ENCODE data around the gene PRKAR1B. TPM values are rescaled to one million over a fixed set of nuclear protein-coding genes. Genes with fewer than 3 reads are reported as not detected.

PRKAR1B gene
- total RNA-seq, 1 donor from 2014 or later = 14.7 TPM

DNA sequence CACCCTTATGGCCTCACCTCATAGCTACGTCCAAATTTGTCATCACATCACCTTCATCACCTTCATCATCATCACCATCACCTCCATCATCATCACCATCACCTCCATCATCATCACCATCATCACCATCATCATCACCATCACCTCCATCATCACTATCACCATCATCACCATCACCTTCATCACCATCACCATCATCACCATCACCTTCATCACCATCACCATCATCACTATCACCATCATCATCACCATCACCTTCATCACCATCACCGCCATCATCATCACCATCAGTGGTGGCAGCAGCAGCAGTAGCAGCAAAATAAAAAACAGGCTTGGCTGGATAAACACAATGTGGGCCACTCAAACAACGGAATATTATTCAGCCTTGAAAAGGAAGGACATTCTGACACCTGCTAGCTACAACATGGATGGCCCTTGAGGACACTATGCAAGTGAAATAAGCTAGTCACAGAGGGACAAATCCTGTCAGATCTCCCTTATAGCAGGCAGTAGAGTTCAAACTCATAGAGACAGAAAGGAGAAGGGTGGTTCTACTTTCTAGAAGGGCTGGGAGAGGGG, 159.7 kb downstream of the PRKAR1B start:
- peaks cover 3% of the 10 kb centered on the region for H3K36me3 Mint-ChIP-seq (ENCODE audit: low read depth, unreplicated experiment)
- no peak for DNase-seq (ENCODE audit: low read depth)
- Histone ChIP-seq H3K4me1 (ENCODE audit: insufficient read depth, low read length) (no peaks in the 10 kb centered on the region), H3K9me3 (ENCODE audit: insufficient read depth, low read depth, low read length) (no peaks in the 10 kb centered on the region), H3K27me3 (ENCODE audit: insufficient read depth, low read length) (no peaks in the 10 kb centered on the region), H2AFZ (ENCODE audit: low read depth, low read length) (no peak overlapping the region), H4K20me1 (ENCODE audit: insufficient read depth, low read length) (peaks cover 5% of the 10 kb centered on the region), H3K27ac (ENCODE audit: low read depth, low read length) (no peak overlapping the region), H3K9ac (ENCODE audit: low read length) (no peak overlapping the region), H3K36me3 (ENCODE audit: insufficient read depth, low read length) (no peaks in the 10 kb centered on the region), H3K79me2 (ENCODE audit: insufficient read depth, low read length) (no peaks in the 10 kb centered on the region), H3K4me3 (ENCODE audit: insufficient read depth, low read depth, low read length) (no peak overlapping the region), H3K4me2 (ENCODE audit: low read length) (no peak overlapping the region)
- peaks cover 4% of the 10 kb centered on the region for H3K4me1 Mint-ChIP-seq (ENCODE audit: low read depth, unreplicated experiment)
- H3K27ac Mint-ChIP-seq (ENCODE audit: unreplicated experiment) = no peak overlapping the region
- TF ChIP-seq, protein P1, sequence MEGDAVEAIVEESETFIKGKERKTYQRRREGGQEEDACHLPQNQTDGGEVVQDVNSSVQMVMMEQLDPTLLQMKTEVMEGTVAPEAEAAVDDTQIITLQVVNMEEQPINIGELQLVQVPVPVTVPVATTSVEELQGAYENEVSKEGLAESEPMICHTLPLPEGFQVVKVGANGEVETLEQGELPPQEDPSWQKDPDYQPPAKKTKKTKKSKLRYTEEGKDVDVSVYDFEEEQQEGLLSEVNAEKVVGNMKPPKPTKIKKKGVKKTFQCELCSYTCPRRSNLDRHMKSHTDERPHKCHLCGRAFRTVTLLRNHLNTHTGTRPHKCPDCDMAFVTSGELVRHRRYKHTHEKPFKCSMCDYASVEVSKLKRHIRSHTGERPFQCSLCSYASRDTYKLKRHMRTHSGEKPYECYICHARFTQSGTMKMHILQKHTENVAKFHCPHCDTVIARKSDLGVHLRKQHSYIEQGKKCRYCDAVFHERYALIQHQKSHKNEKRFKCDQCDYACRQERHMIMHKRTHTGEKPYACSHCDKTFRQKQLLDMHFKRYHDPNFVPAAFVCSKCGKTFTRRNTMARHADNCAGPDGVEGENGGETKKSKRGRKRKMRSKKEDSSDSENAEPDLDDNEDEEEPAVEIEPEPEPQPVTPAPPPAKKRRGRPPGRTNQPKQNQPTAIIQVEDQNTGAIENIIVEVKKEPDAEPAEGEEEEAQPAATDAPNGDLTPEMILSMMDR (IDR thresholded peaks at IDR 0.05; ENCODE audit: insufficient read depth, low read depth, low read length) = no peak
- no peak for TF ChIP-seq EZH2 (IDR thresholded peaks at IDR 0.05; ENCODE audit: insufficient read depth, low read length)
- no peaks in the 10 kb centered on the region for H3K9me3 Mint-ChIP-seq (ENCODE audit: unreplicated experiment)
- H3K27me3 Mint-ChIP-seq (ENCODE audit: low read depth, unreplicated experiment) = peaks cover 5% of the 10 kb centered on the region
- no peak for FAIRE-seq
- no peak overlapping the region for H3K4me3 Mint-ChIP-seq (ENCODE audit: unreplicated experiment)

DNA sequence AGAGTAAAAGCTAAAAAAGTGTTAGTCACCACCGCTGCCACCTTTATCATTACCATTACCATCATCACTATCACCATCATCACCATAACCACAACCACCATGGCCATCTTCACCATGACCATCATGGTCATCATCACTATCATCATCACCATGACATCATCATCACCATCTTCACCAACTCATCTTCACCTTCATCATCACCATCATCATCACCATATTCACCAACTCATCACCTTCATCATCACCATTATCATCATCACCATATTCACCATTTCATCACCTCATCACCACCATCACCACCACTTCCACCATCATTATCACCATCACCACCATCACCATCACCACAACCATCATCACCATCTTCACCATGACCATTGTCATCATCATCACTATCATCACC, 161.0 kb downstream of the PRKAR1B start:
- H3K27me3 Mint-ChIP-seq (ENCODE audit: low read depth, unreplicated experiment) = peaks cover 5% of the 10 kb centered on the region
- H3K4me3 ChIP-seq (ENCODE audit: insufficient read depth, low read depth, low read length) = no peak overlapping the region
- H3K79me2 ChIP-seq (ENCODE audit: insufficient read depth, low read length) = no peaks in the 10 kb centered on the region
- H3K27me3 ChIP-seq (ENCODE audit: insufficient read depth, low read length) = no peaks in the 10 kb centered on the region
- H3K27ac ChIP-seq (ENCODE audit: low read depth, low read length) = no peak overlapping the region
- no peak overlapping the region for H3K27ac Mint-ChIP-seq (ENCODE audit: unreplicated experiment)
- H3K9ac ChIP-seq (ENCODE audit: low read length) = no peak overlapping the region
- H4K20me1 ChIP-seq (ENCODE audit: insufficient read depth, low read length) = peaks cover 5% of the 10 kb centered on the region
- H3K9me3 ChIP-seq (ENCODE audit: insufficient read depth, low read depth, low read length) = no peaks in the 10 kb centered on the region
- no peak overlapping the region for H3K4me2 ChIP-seq (ENCODE audit: low read length)
- H3K4me1 Mint-ChIP-seq (ENCODE audit: low read depth, unreplicated experiment) = peaks cover 6% of the 10 kb centered on the region
- TF ChIP-seq, protein P1 (IDR thresholded peaks at IDR 0.05; ENCODE audit: insufficient read depth, low read depth, low read length) = no peak
- TF ChIP-seq EZH2 (IDR thresholded peaks at IDR 0.05; ENCODE audit: insufficient read depth, low read length) = no peak
- no peaks in the 10 kb centered on the region for H3K4me1 ChIP-seq (ENCODE audit: insufficient read depth, low read length)
- FAIRE-seq (no peak), DNase-seq (ENCODE audit: low read depth) (no peak)
- H3K36me3 ChIP-seq (ENCODE audit: insufficient read depth, low read length) = no peaks in the 10 kb centered on the region
- H2AFZ ChIP-seq (ENCODE audit: low read depth, low read length) = no peak overlapping the region
- no peak overlapping the region for H3K4me3 Mint-ChIP-seq (ENCODE audit: unreplicated experiment)
- peaks cover 3% of the 10 kb centered on the region for H3K36me3 Mint-ChIP-seq (ENCODE audit: low read depth, unreplicated experiment)
- H3K9me3 Mint-ChIP-seq (ENCODE audit: unreplicated experiment) = no peaks in the 10 kb centered on the region

DNA sequence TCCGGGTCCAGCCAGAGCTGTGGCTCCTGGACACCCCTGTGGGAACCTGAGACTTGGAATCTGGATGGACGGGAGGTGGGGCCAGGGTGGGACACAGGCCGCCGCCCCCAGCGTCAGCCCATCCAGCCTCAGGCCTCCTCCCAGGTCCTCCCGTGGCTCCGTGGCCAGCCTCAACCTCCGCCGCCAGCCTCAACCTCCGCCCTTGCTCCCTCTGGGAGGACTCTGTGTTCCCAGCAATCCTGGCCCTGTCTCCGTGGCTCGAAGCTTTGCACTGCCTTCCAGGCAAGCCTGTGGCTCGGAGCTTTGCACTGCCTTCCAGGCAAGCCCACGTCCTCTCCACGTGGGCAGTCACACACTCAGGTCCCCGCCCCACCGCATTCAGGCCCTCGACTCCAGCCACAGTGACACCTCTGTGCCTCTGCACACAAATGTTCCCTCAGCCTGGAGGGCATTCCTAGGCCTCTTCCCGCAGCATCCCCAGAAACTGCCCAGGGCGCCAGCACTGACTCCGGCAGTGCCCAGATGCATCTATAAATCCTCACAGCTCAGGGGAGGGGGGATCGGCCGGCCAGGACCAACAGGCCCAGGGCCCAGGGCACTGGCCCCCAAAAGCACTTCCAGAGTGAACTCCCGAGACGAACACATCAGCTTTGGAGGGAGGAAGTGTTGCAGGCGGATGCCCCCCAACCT, 162.8 kb downstream of the PRKAR1B start:
- no peak for FAIRE-seq

More for the DNA sequence above, 162.8 kb downstream of the PRKAR1B start:
- Mint-ChIP-seq H3K27me3 (ENCODE audit: low read depth, unreplicated experiment) (peaks cover 11% of the 10 kb centered on the region), H3K9me3 (ENCODE audit: unreplicated experiment) (no peaks in the 10 kb centered on the region), H3K4me3 (ENCODE audit: unreplicated experiment) (no peak overlapping the region), H3K27ac (ENCODE audit: unreplicated experiment) (no peak overlapping the region), H3K4me1 (ENCODE audit: low read depth, unreplicated experiment) (peaks cover 6% of the 10 kb centered on the region), H3K36me3 (ENCODE audit: low read depth, unreplicated experiment) (peaks cover 3% of the 10 kb centered on the region)
- H3K27ac ChIP-seq (ENCODE audit: low read depth, low read length) = no peak overlapping the region
- no peak overlapping the region for H2AFZ ChIP-seq (ENCODE audit: low read depth, low read length)
- no peaks in the 10 kb centered on the region for H3K4me1 ChIP-seq (ENCODE audit: insufficient read depth, low read length)
- H3K79me2 ChIP-seq (ENCODE audit: insufficient read depth, low read length) = no peaks in the 10 kb centered on the region
- no peaks in the 10 kb centered on the region for H3K36me3 ChIP-seq (ENCODE audit: insufficient read depth, low read length)
- no peak overlapping the region for H3K4me3 ChIP-seq (ENCODE audit: insufficient read depth, low read depth, low read length)
- H4K20me1 ChIP-seq (ENCODE audit: insufficient read depth, low read length) = peaks cover 5% of the 10 kb centered on the region
- no peaks in the 10 kb centered on the region for H3K9me3 ChIP-seq (ENCODE audit: insufficient read depth, low read depth, low read length)
- no peak overlapping the region for H3K4me2 ChIP-seq (ENCODE audit: low read length)
- TF ChIP-seq, protein P1 (IDR thresholded peaks at IDR 0.05; ENCODE audit: insufficient read depth, low read depth, low read length) = no peak
- TF ChIP-seq EZH2 (IDR thresholded peaks at IDR 0.05; ENCODE audit: insufficient read depth, low read length) = no peak
- H3K9ac ChIP-seq (ENCODE audit: low read length) = no peak overlapping the region
- no peaks in the 10 kb centered on the region for H3K27me3 ChIP-seq (ENCODE audit: insufficient read depth, low read length)
- DNase-seq (ENCODE audit: low read depth) = no peak

Data from astrocyte (in vitro differentiated cells and primary cell).